Measurements from ENCODE around the gene LRMDA. TPM values are rescaled to one million over a fixed set of nuclear protein-coding genes. Genes with fewer than 3 reads are reported as not detected.

Gene LRMDA
- total RNA-seq, 2 donors from 2014 or later = not detected

- no peaks in the 10 kb centered on the region for H3K36me3 Mint-ChIP-seq
- H3K27ac Mint-ChIP-seq = no peak overlapping the region
- DNase-seq (ENCODE audit: low spot score in 2 of 2) = no peak
- ATAC-seq = no peak
- H3K9me3 Mint-ChIP-seq = no peaks in the 10 kb centered on the region
Measured at GRCh38 chr10:75546004-75546403, 114.6 kb downstream of the LRMDA start.

GRCh38 chr10:75547391-75548298, 116.2 kb downstream of the LRMDA start:
- Mint-ChIP-seq H3K36me3 (no peaks in the 10 kb centered on the region), H3K9me3 (peaks cover 4 to 7% of the 10 kb centered on the region in 2 donors), H3K27ac (no peak overlapping the region)
- no peak for DNase-seq (ENCODE audit: low spot score in 2 of 2)
- no peak for ATAC-seq

- Mint-ChIP-seq H3K27ac (no peak overlapping the region), H3K36me3 (no peaks in the 10 kb centered on the region), H3K9me3 (peaks cover 6 to 8% of the 10 kb centered on the region in 2 donors)
- DNase-seq (ENCODE audit: low spot score in 2 of 2) = no peak
- no peak for ATAC-seq
Measured at GRCh38 chr10:75548356-75548755, 116.9 kb downstream of the LRMDA start.

GRCh38 chr10:75550191-75550590, 118.8 kb downstream of the LRMDA start:
- Mint-ChIP-seq H3K9me3 (peaks cover 6 to 14% of the 10 kb centered on the region in 2 donors), H3K36me3 (no peaks in the 10 kb centered on the region), H3K27ac (no peak overlapping the region)
- no peak for ATAC-seq
- DNase-seq (ENCODE audit: low spot score in 2 of 2) = no peak

GRCh38 chr10:75552171-75552570, 120.7 kb downstream of the LRMDA start:
- DNase-seq (ENCODE audit: low spot score in 2 of 2) = no peak
- Mint-ChIP-seq H3K9me3 (peaks cover 6 to 14% of the 10 kb centered on the region in 2 donors), H3K27ac (no peak overlapping the region), H3K36me3 (no peaks in the 10 kb centered on the region)
- ATAC-seq = no peak

GRCh38 chr10:75553550-75553949, 122.1 kb downstream of the LRMDA start:
- no peak for ATAC-seq
- Mint-ChIP-seq H3K27ac (no peak overlapping the region), H3K36me3 (no peaks in the 10 kb centered on the region), H3K9me3 (peaks cover 6 to 14% of the 10 kb centered on the region in 2 donors)
- DNase-seq (ENCODE audit: low spot score in 2 of 2) = no peak

GRCh38 chr10:75555323-75555722, 123.9 kb downstream of the LRMDA start:
- no peaks in the 10 kb centered on the region for H3K36me3 Mint-ChIP-seq
- no peak for DNase-seq (ENCODE audit: low spot score in 2 of 2)
- peaks cover 6 to 14% of the 10 kb centered on the region in 2 donors for H3K9me3 Mint-ChIP-seq
- ATAC-seq = no peak
- no peak overlapping the region for H3K27ac Mint-ChIP-seq

- ATAC-seq (no peak), DNase-seq (ENCODE audit: low spot score in 2 of 2) (no peak)
- Mint-ChIP-seq H3K27ac (no peak overlapping the region), H3K9me3 (peaks cover 6 to 14% of the 10 kb centered on the region in 2 donors), H3K36me3 (no peaks in the 10 kb centered on the region)
Measured at GRCh38 chr10:75556320-75556719, 124.9 kb downstream of the LRMDA start.

- Mint-ChIP-seq H3K9me3 (peaks cover 4 to 17% of the 10 kb centered on the region in 2 donors), H3K36me3 (peaks cover 10 to 17% of the 10 kb centered on the region in 2 donors), H3K27ac (no peak overlapping the region)
- DNase-seq (ENCODE audit: low spot score in 2 of 2) = no peak
- ATAC-seq = no peak
Measured at GRCh38 chr10:75565286-75566251, 134.1 kb downstream of the LRMDA start.

GRCh38 chr10:75568450-75569130, 137.2 kb downstream of the LRMDA start:
- DNase-seq (ENCODE audit: low spot score in 2 of 2) (no peak), ATAC-seq (no peak)
- Mint-ChIP-seq H3K9me3 (peaks cover 6 to 24% of the 10 kb centered on the region in 2 donors), H3K36me3 (peaks cover 11 to 15% of the 10 kb centered on the region in 2 donors), H3K27ac (no peak overlapping the region)

- H3K27ac Mint-ChIP-seq = no peak overlapping the region
- H3K9me3 Mint-ChIP-seq = peaks cover 12 to 31% of the 10 kb centered on the region in 2 donors
- no peak for DNase-seq (ENCODE audit: low spot score in 2 of 2)
- ATAC-seq = no peak
- H3K36me3 Mint-ChIP-seq = peaks cover 10 to 18% of the 10 kb centered on the region in 2 donors
Measured at GRCh38 chr10:75569506-75569905, 138.1 kb downstream of the LRMDA start.

GRCh38 chr10:75572478-75572877, 141.1 kb downstream of the LRMDA start:
- Mint-ChIP-seq H3K9me3 (peaks cover 21 to 35% of the 10 kb centered on the region in 2 donors), H3K36me3 (peaks cover 9 to 19% of the 10 kb centered on the region in 2 donors), H3K27ac (no peak overlapping the region)
- DNase-seq (ENCODE audit: low spot score in 2 of 2) (no peak), ATAC-seq (no peak)

GRCh38 chr10:75575940-75576339, 144.5 kb downstream of the LRMDA start:
- ATAC-seq = no peak
- DNase-seq (ENCODE audit: low spot score in 2 of 2) = no peak
- no peak overlapping the region for H3K27ac Mint-ChIP-seq
- H3K9me3 Mint-ChIP-seq = peaks cover 33 to 48% of the 10 kb centered on the region in 2 donors
- H3K36me3 Mint-ChIP-seq = peaks cover 20 to 25% of the 10 kb centered on the region in 2 donors

- H3K36me3 Mint-ChIP-seq = peaks cover 13 to 17% of the 10 kb centered on the region in 2 donors
- peaks cover 35 to 40% of the 10 kb centered on the region in 2 donors for H3K9me3 Mint-ChIP-seq
- DNase-seq (ENCODE audit: low spot score in 2 of 2) (no peak), ATAC-seq (no peak)
- H3K27ac Mint-ChIP-seq = no peak overlapping the region
Measured at GRCh38 chr10:75582102-75582501, 150.7 kb downstream of the LRMDA start.

GRCh38 chr10:75585294-75585693, 153.9 kb downstream of the LRMDA start:
- ATAC-seq (no peak), DNase-seq (ENCODE audit: low spot score in 2 of 2) (no peak)
- peaks cover 0 to 7% of the 10 kb centered on the region in 2 donors for H3K36me3 Mint-ChIP-seq
- H3K9me3 Mint-ChIP-seq = peaks cover 19 to 24% of the 10 kb centered on the region in 2 donors
- no peak overlapping the region for H3K27ac Mint-ChIP-seq

- peaks cover 18 to 24% of the 10 kb centered on the region in 2 donors for H3K9me3 Mint-ChIP-seq
- no peak for ATAC-seq
Measured at GRCh38 chr10:75586814-75587213, 155.4 kb downstream of the LRMDA start.

More at GRCh38 chr10:75586814-75587213, 155.4 kb downstream of the LRMDA start:
- DNase-seq (ENCODE audit: low spot score in 2 of 2) = no peak
- peaks cover 0 to 7% of the 10 kb centered on the region in 2 donors for H3K36me3 Mint-ChIP-seq
- no peak overlapping the region for H3K27ac Mint-ChIP-seq
